Measurements from ENCODE around the gene GLT8D1. TPM values are rescaled to one million over a fixed set of nuclear protein-coding genes. Genes with fewer than 3 reads are reported as not detected.

Gene GLT8D1
- total RNA-seq, 1 donor from 2014 or later: 38.7 TPM

GRCh38 chr3:52649461-52650210 is 56.0 kb downstream of the GLT8D1 start:
- no peak overlapping the region for H3K4me3 Mint-ChIP-seq
- no peaks in the 10 kb centered on the region for H3K27me3 Mint-ChIP-seq
- H3K4me1 Mint-ChIP-seq: peaks cover 9% of the 10 kb centered on the region
- peaks cover 56% of the 10 kb centered on the region for H3K36me3 Mint-ChIP-seq (ENCODE audit: low read depth)
- peak overlapping the region; percentile 46 for H3K27ac Mint-ChIP-seq
- intact Hi-C loops (cut with micrococcal nuclease): no loop called here
- H3K9me3 Mint-ChIP-seq: no peaks in the 10 kb centered on the region
- DNase-seq: no peak

GRCh38 chr3:52645549-52645948 is 60.0 kb downstream of the GLT8D1 start:
- H3K4me1 Mint-ChIP-seq: peaks cover 3% of the 10 kb centered on the region
- no peak overlapping the region for H3K4me3 Mint-ChIP-seq
- no peaks in the 10 kb centered on the region for H3K9me3 Mint-ChIP-seq
- intact Hi-C loops (cut with micrococcal nuclease): no loop called here
- H3K36me3 Mint-ChIP-seq (ENCODE audit: low read depth): peaks cover 59% of the 10 kb centered on the region
- no peaks in the 10 kb centered on the region for H3K27me3 Mint-ChIP-seq
- no peak for DNase-seq
- H3K27ac Mint-ChIP-seq: no peak overlapping the region

Other genes starting within 250 kb of the GLT8D1 start
- gene STAB1, start 210.5 kb downstream of the GLT8D1 start, total RNA-seq: 0.07 TPM in 1 of 2 replicates, not detected in the other
- gene NT5DC2, start 171.9 kb downstream of the GLT8D1 start, total RNA-seq: 75.6 and 76.9 TPM in 2 replicates
- 13.8 TPM in 2 replicates for gene UQCC5, start 169.2 kb downstream of the GLT8D1 start, total RNA-seq
- gene PBRM1, start 19.9 kb downstream of the GLT8D1 start, total RNA-seq: 65.7 and 67.8 TPM in 2 replicates
- 254 and 267 TPM in 2 replicates for gene GNL3, start 19.8 kb downstream of the GLT8D1 start, total RNA-seq
- 134 and 135 TPM in 2 replicates for gene SPCS1, start 315 bp upstream of the GLT8D1 start, total RNA-seq
- gene NEK4, start 65.1 kb upstream of the GLT8D1 start, total RNA-seq: 29.4 and 30.3 TPM in 2 replicates
- gene ITIH1, start 71.8 kb upstream of the GLT8D1 start, total RNA-seq: not detected in 2 replicates
- not detected in 2 replicates for gene ITIH3, start 89.0 kb upstream of the GLT8D1 start, total RNA-seq
- gene ITIH4, start 124.9 kb upstream of the GLT8D1 start, total RNA-seq: 3.5 and 3.6 TPM in 2 replicates
- 0.43 and 0.54 TPM in 2 replicates for gene MUSTN1, start 129.2 kb upstream of the GLT8D1 start, total RNA-seq
- gene STIMATE, start 191.8 kb upstream of the GLT8D1 start, total RNA-seq: 13.8 and 18.6 TPM in 2 replicates

Data from activated CD4-positive, alpha-beta T cell treated with anti-CD3 and anti-CD28 coated beads, Interleukin-2, amount 10 ng/mL, durations not matched to agents 24 days and 14 days (primary cell).